ENCODE results near the gene SPAG9.
A peak's percentile ranks its signal among the peaks of the same experiment; 100 is the strongest.
"Not testable (repeated sequence)": the region's sequence is repeated elsewhere in the genome, so short reads cannot be mapped to it uniquely, and the experiment has no call there.

SPAG9 gene

GRCh38 chr17:50949989-50950877 is 170.4 kb downstream of the SPAG9 start:
- peak; percentile 60 for DNase-seq

DNA sequence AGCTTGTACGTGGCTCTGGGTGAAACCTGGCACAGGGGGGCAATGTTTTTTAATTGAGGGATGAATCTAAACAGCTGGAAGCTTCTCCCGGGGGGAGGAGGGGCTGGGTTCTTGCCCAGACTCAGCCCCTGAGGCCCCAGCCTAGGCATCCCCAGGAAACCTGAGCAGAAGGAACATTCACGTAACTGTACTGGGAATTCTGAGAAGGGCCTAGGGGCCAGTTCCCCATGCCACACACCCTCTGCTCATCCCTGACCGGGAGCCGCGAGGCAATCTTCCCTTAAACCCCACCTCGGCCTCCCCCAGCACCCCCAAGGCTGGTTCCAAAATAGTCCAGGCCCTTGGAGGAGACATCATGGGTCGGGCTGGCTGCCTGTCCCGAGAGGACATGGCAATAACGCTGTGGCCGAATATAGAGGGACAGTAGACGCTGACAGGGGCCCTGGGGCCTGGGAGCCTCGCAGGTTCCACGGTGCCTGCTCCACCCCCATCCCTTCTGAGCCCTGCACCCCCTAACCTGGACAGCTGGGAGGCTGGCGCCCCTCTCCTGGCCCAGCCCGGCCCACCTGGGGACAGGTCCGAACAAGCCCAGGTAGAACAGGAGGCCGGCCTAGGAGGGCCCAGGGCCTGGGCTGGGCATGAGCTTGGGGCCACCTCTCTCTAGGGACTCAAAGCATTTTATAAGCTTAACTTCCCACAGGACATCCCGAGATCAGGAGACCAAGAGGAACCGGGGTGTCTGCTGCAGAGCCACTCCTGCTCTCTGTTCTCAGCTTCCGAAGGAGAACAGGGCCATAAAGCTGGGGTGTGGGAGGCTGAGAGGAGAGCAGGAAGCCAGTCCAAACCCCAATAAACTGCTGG is 171.3 kb downstream of the SPAG9 start:
- no peak for DNase-seq

GRCh38 chr17:50948711-50949110 is 172.0 kb downstream of the SPAG9 start:
- no peak for DNase-seq

DNA sequence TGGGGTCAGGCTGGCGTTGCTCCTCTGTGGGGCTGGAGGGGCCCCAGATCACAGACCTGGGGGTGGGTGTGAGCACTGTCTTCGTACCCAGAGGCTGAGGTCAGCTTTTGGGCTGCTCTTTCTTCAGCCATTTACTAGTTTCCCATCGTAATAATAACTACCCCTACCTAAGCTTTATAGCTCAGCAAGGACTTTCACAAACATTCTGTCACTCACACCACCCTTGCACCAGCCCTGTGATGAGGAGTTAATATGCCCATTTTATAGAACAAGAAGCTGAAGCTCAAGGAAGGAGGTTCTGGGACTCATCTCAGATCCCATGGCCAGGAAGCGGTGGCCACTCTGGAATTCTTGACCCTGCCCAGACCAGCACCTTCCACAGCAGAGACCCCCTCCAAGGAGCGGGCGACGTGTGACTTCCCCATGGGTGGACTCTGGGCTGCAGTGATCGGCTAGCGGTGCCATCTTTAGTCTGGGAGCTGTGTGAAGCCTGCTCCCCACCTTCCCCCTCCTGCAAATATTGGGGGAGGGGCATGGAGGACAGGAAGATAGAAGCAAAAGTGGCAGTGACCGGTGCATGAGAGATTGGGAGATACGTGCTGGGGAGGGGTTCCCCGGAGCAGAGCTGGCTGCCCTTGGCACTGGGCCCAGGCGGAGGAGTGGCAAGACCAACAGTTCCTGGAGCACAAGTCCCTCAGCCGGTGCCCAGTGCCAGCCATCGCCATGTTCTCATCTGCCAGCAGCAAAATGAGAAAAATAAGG is 172.7 kb downstream of the SPAG9 start:
- peak; percentile 25 for DNase-seq

DNA sequence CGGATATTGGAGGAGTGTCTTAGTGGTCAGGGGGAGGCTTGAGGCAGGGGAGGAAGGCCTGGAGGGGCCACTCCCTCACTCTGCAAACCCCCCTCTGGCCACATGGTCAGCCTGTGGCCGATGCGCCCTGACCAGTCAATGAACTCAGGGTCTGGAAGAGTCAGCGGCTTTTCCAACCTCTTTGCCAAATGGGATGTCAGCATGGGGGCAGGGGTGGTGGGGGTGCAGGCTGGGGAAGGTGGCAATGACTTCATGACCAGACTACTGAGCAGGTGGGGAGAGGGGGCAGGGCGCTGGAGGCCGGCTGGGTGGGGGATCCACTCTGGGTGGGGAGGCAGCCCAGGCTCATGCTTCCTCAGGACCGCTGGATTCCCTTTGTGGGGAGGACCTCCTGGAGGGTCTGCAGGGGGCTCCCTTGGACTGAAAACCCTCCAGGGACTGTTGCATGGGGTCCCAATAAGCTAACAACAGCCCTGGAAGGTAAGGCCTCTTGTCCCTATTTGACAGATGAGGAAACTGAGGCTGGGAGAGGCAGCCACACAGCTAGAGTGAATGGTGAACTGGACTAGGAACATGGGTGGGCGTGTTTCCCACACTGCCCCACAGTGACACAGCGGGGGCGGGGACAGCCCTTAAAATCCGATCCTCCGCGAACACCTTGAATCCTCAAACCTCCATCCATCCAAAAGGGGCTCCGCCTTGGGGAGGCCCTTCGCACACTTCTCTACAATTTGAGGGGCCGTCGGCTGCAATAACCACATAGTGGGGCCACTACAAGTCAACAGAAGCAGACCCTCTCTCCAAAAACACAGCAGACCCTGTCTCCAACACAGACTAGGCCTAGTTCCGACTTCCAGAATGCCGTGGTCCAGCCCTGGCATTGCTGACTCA is 173.5 kb downstream of the SPAG9 start:
- DNase-seq = peak; percentile 21

GRCh38 chr17:50946223-50946890 is 174.3 kb downstream of the SPAG9 start:
- DNase-seq = peak; percentile 28

DNA sequence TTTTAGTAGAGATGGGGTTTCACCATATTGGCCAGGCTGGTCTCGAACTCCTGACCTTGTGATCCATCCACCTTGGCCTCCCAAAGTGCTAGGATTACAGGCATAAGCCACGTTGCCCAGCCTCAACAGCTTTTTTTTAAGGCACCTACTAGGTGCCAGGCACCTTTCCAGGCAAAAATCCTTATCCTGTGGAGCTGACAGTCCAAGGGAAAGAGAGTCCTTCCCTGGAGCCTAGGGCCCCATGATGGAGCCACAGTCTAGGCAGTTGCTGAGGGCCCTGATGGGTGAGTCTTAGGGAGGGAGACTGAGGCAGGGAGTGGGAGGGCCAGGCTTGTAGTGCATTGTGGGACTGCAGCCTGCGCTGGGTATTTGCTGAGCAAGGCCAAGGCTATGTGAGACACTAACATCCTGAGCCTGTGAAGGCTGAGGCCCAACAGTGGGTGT is 174.9 kb downstream of the SPAG9 start:
- peak; percentile 14 for DNase-seq

GRCh38 chr17:50944902-50945720 is 175.6 kb downstream of the SPAG9 start:
- DNase-seq = peak; percentile 15

DNA sequence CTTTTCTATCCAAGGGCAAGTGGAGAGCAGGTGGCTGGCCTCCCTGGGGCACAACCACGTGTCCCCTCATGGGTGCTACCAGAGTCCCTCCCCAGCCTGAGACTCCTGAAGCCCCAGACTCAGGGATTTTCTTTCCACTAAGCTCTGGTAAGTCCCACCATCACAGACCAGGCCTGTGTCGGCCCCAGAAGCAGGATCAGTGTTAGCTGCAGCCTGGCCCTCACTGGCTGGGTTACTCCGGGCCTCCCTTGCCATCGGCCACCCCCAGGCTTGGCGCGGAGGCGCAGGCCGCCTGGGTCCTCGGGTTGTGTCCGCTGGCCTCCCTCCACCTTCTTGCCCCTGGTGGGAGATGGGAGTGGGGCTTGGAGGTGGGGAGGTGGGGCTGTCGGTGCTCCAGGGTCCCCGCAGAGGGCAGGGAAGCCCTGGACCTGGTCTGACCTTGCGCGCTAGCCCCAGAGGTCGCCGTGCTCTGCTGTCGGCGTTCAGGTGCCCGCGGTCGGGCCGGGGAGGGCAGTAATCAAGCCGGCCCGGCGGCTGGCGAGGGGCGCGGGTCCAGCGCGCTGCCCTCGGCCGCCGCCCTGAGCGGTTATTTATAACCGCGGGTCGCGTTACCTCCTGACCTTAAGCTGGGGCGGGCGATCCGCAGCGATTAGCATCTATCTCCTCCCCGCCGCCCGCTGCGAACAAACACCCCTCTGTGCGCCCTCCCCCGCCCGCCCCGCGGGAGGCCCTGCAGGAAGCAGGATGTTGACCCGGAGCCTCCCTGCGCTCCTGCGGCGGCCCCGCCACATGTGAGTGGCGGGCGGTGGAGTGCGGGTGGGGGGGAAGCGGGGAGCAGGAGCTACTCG is 176.4 kb downstream of the SPAG9 start:
- peak; percentile 77 for DNase-seq

GRCh38 chr17:50943575-50943933 is 177.1 kb downstream of the SPAG9 start:
- DNase-seq = peak; percentile 31

DNA sequence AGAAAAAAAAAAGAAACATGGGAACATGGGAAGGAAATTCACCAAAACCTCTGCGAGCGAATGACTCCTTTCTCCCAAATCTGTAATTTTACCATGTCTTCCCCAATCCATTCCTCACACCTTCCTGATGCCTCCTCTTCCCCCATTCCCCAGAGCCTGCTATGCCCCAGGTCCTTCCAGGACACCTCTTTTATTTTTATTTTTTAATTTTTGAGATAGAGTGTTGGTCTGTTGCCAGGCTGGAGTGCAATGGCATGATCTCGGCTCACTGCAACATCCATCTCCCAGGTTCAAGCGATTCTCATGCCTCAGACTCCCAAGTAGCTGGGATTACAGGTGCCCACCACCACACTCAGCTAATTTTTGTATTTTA is 179.0 kb downstream of the SPAG9 start:
- DNase-seq = not testable (repeated sequence)

DNA sequence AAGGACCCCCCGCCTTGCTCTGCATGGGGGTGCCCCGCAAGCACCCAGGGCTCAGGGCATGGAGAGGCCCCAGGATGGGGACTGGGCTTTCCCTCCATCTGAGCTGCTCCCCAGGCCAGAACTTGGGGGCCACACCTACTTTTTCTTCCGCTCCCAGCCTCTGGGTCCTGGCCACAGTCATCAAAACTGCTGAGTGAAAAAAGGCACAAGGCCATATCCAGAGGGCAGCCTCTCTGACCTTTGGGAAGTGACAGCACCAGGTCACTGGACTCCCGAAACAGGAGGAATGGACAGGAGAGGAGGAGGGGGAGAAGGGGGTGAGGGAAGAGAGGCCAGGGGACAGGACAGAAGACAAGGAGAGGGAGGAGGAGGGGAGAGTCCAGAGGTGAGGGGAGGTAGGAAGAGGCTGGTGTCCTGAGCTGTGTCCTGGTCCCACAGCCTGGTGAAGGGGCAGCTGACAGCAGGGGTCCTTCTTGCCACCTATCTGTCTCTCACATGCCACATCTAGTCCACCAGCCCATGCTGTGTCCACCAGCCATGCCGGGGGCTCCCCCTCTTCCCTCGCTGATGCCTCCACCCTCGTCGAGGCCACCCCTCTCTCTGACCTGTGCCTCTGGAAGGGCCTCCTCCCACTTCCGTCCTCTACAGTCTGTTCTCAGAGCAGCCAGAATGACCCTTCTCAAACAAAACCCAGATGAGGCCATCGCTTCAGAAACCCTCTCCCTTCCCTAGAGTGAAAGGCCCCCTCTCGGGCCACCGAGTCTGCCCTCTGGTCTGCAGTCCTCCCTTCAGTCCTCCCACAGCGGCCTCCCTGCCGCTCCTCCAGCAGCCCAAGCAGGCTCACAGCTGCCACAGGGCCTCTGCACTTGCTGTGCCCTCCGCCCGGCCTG is 180.6 kb downstream of the SPAG9 start:
- no peak for DNase-seq

DNA sequence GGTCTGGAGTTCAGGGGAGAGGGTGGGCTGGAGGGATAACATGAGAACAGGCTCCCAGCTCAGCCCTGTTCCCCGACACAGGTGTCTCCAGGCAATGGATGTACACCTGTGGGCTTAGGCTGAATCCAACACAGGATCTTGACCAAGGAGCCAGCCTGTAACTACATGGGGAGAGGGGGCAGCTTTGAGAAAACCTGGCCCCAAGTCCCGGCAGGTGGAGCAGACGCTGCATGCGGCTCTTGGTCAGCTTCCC is 181.2 kb downstream of the SPAG9 start:
- no peak for DNase-seq

GRCh38 chr17:50938821-50939541 is 181.7 kb downstream of the SPAG9 start:
- no peak for DNase-seq

DNA sequence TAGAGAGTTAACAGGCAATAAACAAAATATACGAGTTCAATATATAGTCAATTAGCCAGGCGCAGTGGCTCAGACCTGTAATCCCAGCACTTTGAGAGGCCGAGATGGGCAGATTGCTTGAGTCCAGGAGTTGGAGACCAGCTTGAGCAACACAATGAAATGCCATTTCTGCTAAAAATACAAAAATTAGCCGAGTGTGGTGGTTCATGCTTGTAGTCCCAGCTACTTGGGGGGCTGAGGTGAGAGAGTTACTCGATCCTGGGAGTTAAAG is 184.7 kb downstream of the SPAG9 start:
- DNase-seq = no peak

GRCh38 chr17:50935221-50935995 is 185.3 kb downstream of the SPAG9 start:
- DNase-seq = no peak

- DNase-seq = no peak
Observed at GRCh38 chr17:50934672-50935220, 185.9 kb downstream of the SPAG9 start.
